Left colon (tissue), 2 donors: ENCODE results near the gene ARHGEF7. TPM values are rescaled to one million over a fixed set of nuclear protein-coding genes. Genes with fewer than 3 reads are reported as not detected.
"Not testable (repeated sequence)": the region's sequence is repeated elsewhere in the genome, so short reads cannot be mapped to it uniquely, and the experiment has no call there.

ENCODE experiments used
- ATAC-seq: fragments of 200-7000 bp; cut with Tn5 transposase; one replicate; pipeline ENCODE4 v1.9.1; 2020; ENCODE audit warnings: mild to moderate bottlenecking, moderate library complexity
- DNase-seq, 2 donors: peaks; one replicate each; pipeline ENCODE4 v3.0.0-alpha.2; 2020
- intact Hi-C, 2 donors: fragments of 100-400 bp; cut with DNase I in 1 of 2; cut with micrococcal nuclease in 1 of 2; formaldehyde crosslinking; loops; one replicate each; pipeline versions ENCODE4 v1.11.2 to v1.14.0; 2022; cut with DNase I, micrococcal nuclease
- total RNA-seq, 2 donors: library from RNA; stranded (reverse); fragmentation: NEBNext Ultra II Directional; extraction: Animal tissue kit (Norgen Biotek cat#: 25700); gene quantifications; one replicate each; pipeline ENCODE4 v1.2.1, GENCODE V29; 2021
- donor health status: DM: no; HTN: no; CAD: no.
- donor health status: DM: yes; HTN: yes; CAD: no.

The ARHGEF7 gene
- total RNA-seq, 2 donors from 2014 or later, result 53.0 to 53.5 TPM

GRCh38 chr13:111181977-111182376, 66.9 kb downstream of the ARHGEF7 start:
- intact Hi-C loops, result no loop called here
- ATAC-seq, result no peak
- DNase-seq, result no peak

DNA sequence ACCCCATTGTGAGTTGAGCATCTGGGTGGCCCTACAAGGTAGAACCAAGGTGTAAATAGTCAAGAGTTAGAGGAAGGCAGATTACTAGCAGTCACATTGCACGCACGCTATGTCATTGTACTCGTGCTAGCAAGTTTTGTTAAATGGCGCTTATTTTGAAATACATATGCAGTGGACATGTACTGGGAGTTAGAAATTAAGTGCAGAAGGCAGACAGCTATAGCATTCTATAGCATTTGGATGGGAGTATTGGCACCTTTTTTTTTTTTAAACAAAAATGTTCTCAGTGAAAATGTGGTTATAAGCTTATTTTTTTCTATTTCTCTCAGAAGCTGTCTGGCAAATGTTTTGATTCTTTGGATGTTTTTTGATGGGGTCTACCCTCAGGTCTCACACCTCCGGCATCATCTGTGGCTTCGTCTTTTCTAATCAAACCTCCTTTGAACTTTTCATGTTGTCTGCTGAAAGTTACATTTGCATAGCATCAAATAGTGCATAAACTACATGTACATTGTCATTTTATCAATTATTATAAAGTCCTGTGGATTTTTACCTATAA, 68.1 kb downstream of the ARHGEF7 start:
- intact Hi-C loops, result no loop called here
- ATAC-seq, result no peak
- DNase-seq, result no peak

DNA sequence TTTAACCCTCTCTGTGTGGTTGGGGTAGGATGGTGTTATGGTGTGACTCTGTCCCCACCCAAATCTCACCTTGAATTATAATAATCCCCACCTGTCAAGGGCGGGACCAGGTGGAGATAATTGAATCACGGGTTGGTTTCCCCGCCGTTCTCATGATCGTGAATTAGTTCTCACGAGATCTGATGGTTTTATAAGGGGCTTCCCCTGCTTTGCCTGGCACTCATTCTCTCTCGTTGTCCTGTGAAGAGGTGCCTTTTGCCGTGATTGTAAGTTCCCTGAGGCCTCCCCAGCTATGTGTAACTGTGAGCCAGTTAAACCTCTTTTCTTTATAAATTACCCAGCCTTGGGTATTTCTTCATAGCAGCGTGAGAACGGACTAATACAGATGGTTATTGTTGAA, 68.8 kb downstream of the ARHGEF7 start:
- intact Hi-C loops, result no loop called here
- DNase-seq (no peak), ATAC-seq (no peak)

DNA sequence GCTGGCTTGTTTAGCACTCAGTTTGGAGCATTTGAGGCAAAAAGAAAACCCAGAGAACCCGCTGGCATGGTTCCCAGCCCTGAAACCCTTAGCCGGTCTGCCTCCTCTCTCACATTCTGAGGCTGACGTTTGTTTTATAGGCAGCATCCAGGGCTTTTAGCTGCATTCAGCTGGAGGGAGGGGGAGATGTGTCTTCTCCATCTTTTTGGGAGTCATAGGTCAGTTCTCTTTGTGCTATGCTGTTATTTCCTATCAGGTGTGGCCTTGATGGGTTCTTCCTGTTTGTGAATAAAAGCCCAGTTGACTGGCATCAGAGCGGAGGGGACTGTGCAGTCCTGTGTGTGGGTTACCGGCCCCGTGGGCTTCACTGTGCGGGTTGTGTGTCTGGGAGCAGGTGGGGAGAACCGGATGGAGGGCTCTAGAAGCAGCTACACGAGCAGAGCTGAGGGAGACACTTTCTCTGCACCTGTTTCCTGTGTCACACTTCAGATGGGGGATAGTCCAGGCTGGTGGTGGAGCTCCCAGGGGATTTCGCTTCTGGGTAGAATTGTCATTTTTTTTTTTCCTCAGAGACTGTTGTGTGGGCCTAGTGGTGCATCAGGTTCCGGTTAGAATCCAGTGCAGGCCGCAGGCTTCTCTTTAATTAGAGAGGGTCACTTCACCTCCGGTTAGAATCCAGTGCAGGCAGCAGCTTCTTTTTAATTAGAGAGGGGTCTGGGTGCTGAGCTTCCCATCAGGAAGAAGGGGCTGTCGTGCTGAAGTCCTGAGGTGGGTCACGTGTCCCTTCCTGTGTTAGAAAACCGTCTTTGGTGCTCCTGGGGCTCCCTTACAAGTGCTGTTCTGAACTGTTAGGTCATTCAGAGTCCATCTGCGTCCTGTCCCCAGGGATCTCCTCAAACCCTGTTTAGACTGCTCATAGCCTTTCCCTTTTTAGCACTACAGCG, 69.6 kb downstream of the ARHGEF7 start:
- peak in 1 of 2 donors; percentile 35 for DNase-seq
- intact Hi-C loops, result no loop called here
- ATAC-seq, result peak; percentile 34

- DNase-seq (no peak), ATAC-seq (no peak)
- intact Hi-C loops, result no loop called here
These were observed 71.3 kb downstream of the ARHGEF7 start for GRCh38 chr13:111186305-111186935.

GRCh38 chr13:111187960-111188541, 72.9 kb downstream of the ARHGEF7 start:
- DNase-seq, result no peak
- intact Hi-C loops, result no loop called here
- peak; percentile 30 for ATAC-seq

GRCh38 chr13:111189064-111189505, 74.0 kb downstream of the ARHGEF7 start:
- intact Hi-C loops, ATAC-seq, DNase-seq: not testable (repeated sequence)

DNA sequence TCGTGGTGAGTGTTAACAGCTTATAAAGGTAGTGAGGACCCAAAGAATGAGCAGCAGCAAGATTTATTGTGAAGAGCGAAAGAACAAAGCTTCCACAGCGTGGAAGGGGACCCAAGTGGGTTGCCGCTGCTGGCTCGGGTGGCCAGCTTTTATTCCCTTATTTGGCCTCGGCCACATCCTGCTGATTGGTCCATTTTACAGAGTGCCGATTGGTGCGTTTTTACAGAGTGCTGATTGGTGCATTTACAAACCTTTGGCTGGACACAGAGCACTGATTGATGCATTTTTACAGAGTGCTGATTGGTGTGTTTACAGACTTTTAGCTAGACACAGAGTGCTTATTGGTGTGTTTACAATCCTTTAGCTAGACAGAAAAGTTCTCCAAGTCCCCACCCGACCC, 74.4 kb downstream of the ARHGEF7 start:
- ATAC-seq, DNase-seq, intact Hi-C loops: not testable (repeated sequence)

GRCh38 chr13:111193223-111193622, 78.1 kb downstream of the ARHGEF7 start:
- intact Hi-C loops, DNase-seq, ATAC-seq: not testable (repeated sequence)

GRCh38 chr13:111194651-111195050, 79.5 kb downstream of the ARHGEF7 start:
- intact Hi-C loops, ATAC-seq, DNase-seq: not testable (repeated sequence)

DNA sequence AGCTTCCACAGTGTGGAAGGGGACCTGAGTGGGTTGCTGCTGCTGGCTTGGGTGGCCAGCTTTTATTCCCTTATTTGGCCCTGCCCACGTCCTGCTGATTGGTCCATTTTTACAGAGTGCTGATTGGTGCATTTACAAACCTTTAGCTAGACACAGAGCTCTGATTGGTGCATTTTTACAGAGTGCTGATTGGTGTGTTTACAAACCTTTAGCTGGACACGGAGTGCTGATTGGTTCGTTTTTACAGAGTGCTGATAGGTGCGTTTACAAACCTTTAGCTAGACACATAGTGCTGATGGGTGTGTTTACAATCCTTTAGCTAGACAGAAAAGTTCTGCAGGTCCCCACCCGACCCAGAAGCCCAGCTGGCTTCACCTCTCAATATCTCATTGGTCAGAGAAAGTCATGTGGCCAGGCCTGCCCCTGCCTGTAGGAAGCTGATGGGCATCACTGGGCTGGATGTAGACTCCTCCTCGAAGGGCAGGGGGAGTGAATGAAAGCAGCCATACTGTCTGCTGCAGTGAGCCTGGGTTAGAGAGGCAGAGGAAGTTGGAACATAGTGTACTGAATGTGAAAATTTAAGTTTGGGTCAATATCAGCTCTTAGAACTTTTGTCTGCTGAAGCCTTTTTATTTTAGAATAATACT, 83.7 kb downstream of the ARHGEF7 start:
- ATAC-seq, DNase-seq, intact Hi-C loops: not testable (repeated sequence)

- ATAC-seq, result no peak
- no peak for DNase-seq
- intact Hi-C loops, result no loop called here
These were observed 86.3 kb downstream of the ARHGEF7 start for GRCh38 chr13:111201304-111201940.

- DNase-seq (no peak), ATAC-seq (no peak)
- intact Hi-C loops, result no loop called here
These were observed 87.1 kb downstream of the ARHGEF7 start for GRCh38 chr13:111202156-111202621.

- intact Hi-C loops, result no loop called here
- DNase-seq, result no peak
- ATAC-seq, result no peak
These were observed 87.6 kb downstream of the ARHGEF7 start for GRCh38 chr13:111202745-111203144.

DNA sequence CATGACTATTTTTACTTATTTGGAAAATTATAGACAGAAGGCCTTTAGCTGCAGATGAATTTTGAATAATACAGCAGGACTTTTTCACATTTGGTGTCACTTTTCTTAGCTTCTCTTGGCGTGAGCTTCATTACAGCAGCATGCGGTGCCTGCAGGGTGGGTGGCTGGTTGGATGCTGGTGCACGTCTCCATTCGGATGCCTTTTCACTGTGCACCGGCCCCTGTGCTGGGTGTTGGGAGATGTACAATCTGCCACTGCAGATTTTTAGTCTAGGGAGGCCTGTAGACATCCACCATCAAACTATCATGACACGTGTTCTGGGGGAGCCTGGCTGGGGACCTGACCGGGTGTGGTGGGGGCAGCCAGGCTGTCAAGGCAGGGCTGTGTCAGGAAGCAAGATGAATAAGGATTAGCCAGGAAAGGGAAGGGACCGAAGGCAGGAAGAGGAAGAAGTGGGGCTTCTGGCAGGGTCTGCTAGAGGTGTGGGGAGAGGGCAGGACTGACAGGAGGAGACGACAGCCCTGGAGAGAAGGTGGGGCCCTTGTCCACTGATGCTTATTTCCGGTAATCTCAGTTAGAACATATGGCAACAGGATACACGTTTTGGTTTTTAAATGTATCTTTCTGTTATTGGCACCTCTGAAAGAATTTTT, 88.8 kb downstream of the ARHGEF7 start:
- ATAC-seq, result no peak
- DNase-seq, result no peak
- intact Hi-C loops, result no loop called here

DNA sequence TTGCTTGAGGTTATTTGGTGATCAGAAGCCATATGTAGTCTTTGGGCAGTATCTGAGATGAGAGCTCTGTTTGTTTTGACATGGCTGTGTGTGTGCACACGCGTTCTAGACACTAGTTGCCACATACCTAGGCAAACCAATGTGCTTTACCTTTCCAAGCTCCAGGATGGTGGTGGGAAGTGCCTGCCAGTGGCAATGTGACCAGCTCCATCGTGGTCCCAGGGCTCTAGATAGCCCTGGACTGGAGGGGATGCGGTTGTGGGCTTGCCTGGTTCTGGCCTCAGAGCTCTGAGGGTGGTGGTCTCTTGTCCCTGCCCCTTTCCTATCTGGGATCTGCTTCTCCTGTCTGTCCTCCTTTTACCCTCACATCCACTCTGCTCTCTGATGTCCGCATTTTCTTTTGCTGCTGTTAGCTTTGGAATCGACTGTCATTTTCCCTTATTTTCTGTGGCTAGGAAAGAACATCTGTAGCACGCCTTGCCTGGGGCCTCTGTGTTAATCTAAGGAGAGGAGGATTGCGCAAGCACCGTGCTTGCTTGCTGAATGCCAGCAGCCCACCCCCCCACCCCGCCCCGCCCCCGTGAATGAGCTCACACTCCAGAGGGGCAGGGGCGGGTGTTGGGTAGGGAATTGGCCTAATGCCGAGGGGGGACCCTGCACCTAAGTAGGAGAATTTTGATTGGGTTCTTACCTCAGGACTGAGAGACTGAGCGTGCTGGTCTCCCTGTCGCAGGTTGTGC, 89.5 kb downstream of the ARHGEF7 start:
- no peak for DNase-seq
- intact Hi-C loops, result no loop called here
- ATAC-seq, result no peak

GRCh38 chr13:111206148-111206547, 91.0 kb downstream of the ARHGEF7 start:
- no peak for ATAC-seq
- DNase-seq, result no peak

More at GRCh38 chr13:111206148-111206547, 91.0 kb downstream of the ARHGEF7 start:
- intact Hi-C loops, result no loop called here
